ENCODE measurements around the gene CECR2. TPM values are rescaled to one million over a fixed set of nuclear protein-coding genes. Genes with fewer than 3 reads are reported as not detected.

Gene CECR2
- total and polyA plus RNA-seq, 2 donors from 2014 or later, result 0.58 to 3.4 TPM

DNA sequence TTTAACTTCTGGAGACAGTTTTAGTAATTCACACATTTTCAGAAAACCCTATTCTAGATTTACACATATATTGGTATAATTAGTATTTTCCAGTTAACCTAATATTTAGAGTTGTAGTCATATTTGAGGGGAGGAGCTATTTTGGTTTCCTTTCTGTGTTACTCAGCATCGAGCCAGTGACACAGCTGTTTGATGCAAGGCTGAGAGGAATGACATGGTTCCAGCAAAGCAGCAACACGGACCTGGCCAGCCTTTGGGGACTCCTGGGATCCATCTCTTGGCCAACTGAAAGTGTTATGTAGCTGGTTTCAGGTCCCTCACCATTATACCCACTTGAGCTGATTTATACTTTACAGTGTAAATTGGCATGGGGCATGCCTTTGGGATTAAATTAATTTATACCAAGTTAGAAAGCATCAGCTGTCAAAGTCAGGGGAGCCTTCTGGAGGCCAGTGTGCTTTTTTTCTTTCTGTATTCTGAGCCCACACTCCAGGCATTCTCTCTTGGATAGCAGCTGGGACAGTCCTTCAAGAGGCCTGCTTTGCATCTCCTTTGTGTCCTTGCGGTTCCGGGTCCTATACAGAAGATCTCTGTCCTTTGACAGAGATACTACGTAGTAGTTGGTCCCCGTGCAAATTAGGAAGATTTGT, 102.8 kb downstream of the CECR2 start:
- DNase-seq, result no peak
- no peak for FAIRE-seq
- Histone ChIP-seq H3K27ac (ENCODE audit: low read depth in 2 of 2, low read length in 2 of 2) (no peak overlapping the region), H3K27me3 (ENCODE audit: control insufficient read depth, insufficient read depth, low read length) (no peaks in the 10 kb centered on the region), H3K36me3 (ENCODE audit: control insufficient read depth in 2 of 3, insufficient read depth in 3 of 3, low read length in 3 of 3) (no peaks in the 10 kb centered on the region), H3K9me3 (ENCODE audit: control insufficient read depth in 2 of 3, insufficient read depth in 1 of 3, low read length in 3 of 3) (no peaks in the 10 kb centered on the region), H3K9ac (ENCODE audit: low read length in 3 of 3) (no peak overlapping the region), H3K4me1 (ENCODE audit: control insufficient read depth in 2 of 3, insufficient read depth in 2 of 3, low read depth in 1 of 3, low read length in 3 of 3) (no peaks in the 10 kb centered on the region), H3K4me3 (ENCODE audit: low read length in 3 of 3) (no peak overlapping the region)
- TF ChIP-seq CTCF (IDR thresholded peaks at IDR 0.05; ENCODE audit: borderline replicate concordance, extremely low read depth, insufficient read depth), result no peak
- intact Hi-C loops (cut with DNase I), result no loop called here

GRCh38 chr22:17472932-17473331, 103.7 kb downstream of the CECR2 start:
- Histone ChIP-seq H3K36me3 (ENCODE audit: control insufficient read depth in 2 of 3, insufficient read depth in 3 of 3, low read length in 3 of 3) (no peaks in the 10 kb centered on the region), H3K9ac (ENCODE audit: low read length in 3 of 3) (no peak overlapping the region), H3K4me3 (ENCODE audit: low read length in 3 of 3) (no peak overlapping the region), H3K27me3 (ENCODE audit: control insufficient read depth, insufficient read depth, low read length) (no peaks in the 10 kb centered on the region), H3K27ac (ENCODE audit: low read depth in 2 of 2, low read length in 2 of 2) (no peak overlapping the region), H3K9me3 (ENCODE audit: control insufficient read depth in 2 of 3, insufficient read depth in 1 of 3, low read length in 3 of 3) (no peaks in the 10 kb centered on the region), H3K4me1 (ENCODE audit: control insufficient read depth in 2 of 3, insufficient read depth in 2 of 3, low read depth in 1 of 3, low read length in 3 of 3) (no peaks in the 10 kb centered on the region)
- peak in 2 of 5 donors; percentile 12 to 19 for DNase-seq
- intact Hi-C loops (cut with DNase I), result no loop called here
- no peak for TF ChIP-seq CTCF (IDR thresholded peaks at IDR 0.05; ENCODE audit: borderline replicate concordance, extremely low read depth, insufficient read depth)
- no peak for FAIRE-seq

GRCh38 chr22:17475318-17476230, 106.3 kb downstream of the CECR2 start:
- DNase-seq, result no peak
- intact Hi-C loops (cut with DNase I), result no loop called here
- Histone ChIP-seq H3K27me3 (ENCODE audit: control insufficient read depth, insufficient read depth, low read length) (no peaks in the 10 kb centered on the region), H3K36me3 (ENCODE audit: control insufficient read depth in 2 of 3, insufficient read depth in 3 of 3, low read length in 3 of 3) (no peaks in the 10 kb centered on the region), H3K4me1 (ENCODE audit: control insufficient read depth in 2 of 3, insufficient read depth in 2 of 3, low read depth in 1 of 3, low read length in 3 of 3) (no peaks in the 10 kb centered on the region), H3K9me3 (ENCODE audit: control insufficient read depth in 2 of 3, insufficient read depth in 1 of 3, low read length in 3 of 3) (no peaks in the 10 kb centered on the region), H3K4me3 (ENCODE audit: low read length in 3 of 3) (no peak overlapping the region), H3K9ac (ENCODE audit: low read length in 3 of 3) (no peak overlapping the region), H3K27ac (ENCODE audit: low read depth in 2 of 2, low read length in 2 of 2) (no peak overlapping the region)
- FAIRE-seq, result no peak
- TF ChIP-seq CTCF (IDR thresholded peaks at IDR 0.05; ENCODE audit: borderline replicate concordance, extremely low read depth, insufficient read depth), result no peak
